Activated CD8-positive, alpha-beta T cell treated with anti-CD3 and anti-CD28 coated beads for 36 hours (primary cell): ENCODE measurements around the gene RNF157. TPM values are rescaled to one million over a fixed set of nuclear protein-coding genes. Genes with fewer than 3 reads are reported as not detected.

Experiments
- ATAC-seq: fragments of 200-7000 bp; cut with Tn5 transposase; one replicate; pipeline ENCODE4 v1.10.0; 2021; ENCODE audit warnings: mild to moderate bottlenecking, moderate library complexity
- CTCF ChIA-PET: fragments of 350-600 bp; sonication (Branson Sonifier 250); formaldehyde crosslinking; loops from one replicate; lab custom pipeline; 2021; ENCODE audit warnings: antibody characterized with exemption; lab: Charles Lee
- POLR2A ChIA-PET: fragments of 350-600 bp; sonication (Branson Sonifier 250); formaldehyde crosslinking; loops from one replicate; lab custom pipeline; 2021; ENCODE audit warnings: antibody characterized with exemption; lab: Charles Lee
- DNase-seq: peaks from one replicate; pipeline ENCODE4 v3.0.0-alpha.2; 2020
- H3K27ac Mint-ChIP-seq: one replicate; pipeline ENCODE4 v1.8.0; 2021; ENCODE audit warnings: mild to moderate bottlenecking, mixed read lengths
- H3K27me3 Mint-ChIP-seq: one replicate; pipeline ENCODE4 v1.8.0; 2021; ENCODE audit warnings: mixed read lengths
- H3K36me3 Mint-ChIP-seq: one replicate; pipeline ENCODE4 v1.8.0; 2021; ENCODE audit warnings: low read depth, mixed read lengths
- H3K4me1 Mint-ChIP-seq: one replicate; pipeline ENCODE4 v1.8.0; 2021; ENCODE audit warnings: low read depth, mixed read lengths
- H3K4me3 Mint-ChIP-seq: one replicate; pipeline ENCODE4 v1.8.0; 2021; ENCODE audit warnings: mild to moderate bottlenecking, moderate library complexity, mixed read lengths
- H3K9me3 Mint-ChIP-seq: one replicate; pipeline ENCODE4 v1.8.0; 2021; ENCODE audit warnings: mixed read lengths
- intact Hi-C: fragments of 100-400 bp; cut with micrococcal nuclease; formaldehyde crosslinking; loops from one replicate; pipeline ENCODE4 v1.10.0; 2022
- total RNA-seq, 2 experiments: library from RNA; stranded (reverse); gene quantifications; one replicate each; pipeline ENCODE4 v1.2.3, GENCODE V29; 2021
- TF ChIP-seq, protein P1 (sequence below): fragments of 200-600 bp; IDR thresholded peaks from one replicate; pipeline ENCODE4 v1.8.0; 2022; ENCODE audit warnings: antibody characterized with exemption, mild to moderate bottlenecking

The RNF157 gene
- total RNA-seq, 2 experiments from 2014 or later: 37.2 to 44.5 TPM

GRCh38 chr17:76237859-76238313, 2.4 kb downstream of the RNF157 start:
- peaks cover 56% of the 10 kb centered on the region for H3K4me1 Mint-ChIP-seq
- peak overlapping the region; percentile 78 for H3K4me3 Mint-ChIP-seq
- H3K36me3 Mint-ChIP-seq: peaks cover 12% of the 10 kb centered on the region
- H3K27me3 Mint-ChIP-seq: no peaks in the 10 kb centered on the region
- peaks cover 2% of the 10 kb centered on the region for H3K9me3 Mint-ChIP-seq
- DNase-seq (no peak), ATAC-seq (no peak)
- ChIA-PET CTCF (interaction anchor here (0.9 to 2.7 kb wide), 9 partner anchors 33 to 117 kb away, joined by 3 to 9 read pairs (median 4); no protein-coding TSS in a partner anchor), POLR2A (interaction anchor here (0.8 to 29.4 kb wide), 6 partner anchors 9 to 45 kb away, joined by 3 to 960 read pairs (median 4); partner anchors contain the start of gene UBALD2)
- intact Hi-C loops: no loop called here
- H3K27ac Mint-ChIP-seq: peak overlapping the region; percentile 32
- TF ChIP-seq, protein P1, sequence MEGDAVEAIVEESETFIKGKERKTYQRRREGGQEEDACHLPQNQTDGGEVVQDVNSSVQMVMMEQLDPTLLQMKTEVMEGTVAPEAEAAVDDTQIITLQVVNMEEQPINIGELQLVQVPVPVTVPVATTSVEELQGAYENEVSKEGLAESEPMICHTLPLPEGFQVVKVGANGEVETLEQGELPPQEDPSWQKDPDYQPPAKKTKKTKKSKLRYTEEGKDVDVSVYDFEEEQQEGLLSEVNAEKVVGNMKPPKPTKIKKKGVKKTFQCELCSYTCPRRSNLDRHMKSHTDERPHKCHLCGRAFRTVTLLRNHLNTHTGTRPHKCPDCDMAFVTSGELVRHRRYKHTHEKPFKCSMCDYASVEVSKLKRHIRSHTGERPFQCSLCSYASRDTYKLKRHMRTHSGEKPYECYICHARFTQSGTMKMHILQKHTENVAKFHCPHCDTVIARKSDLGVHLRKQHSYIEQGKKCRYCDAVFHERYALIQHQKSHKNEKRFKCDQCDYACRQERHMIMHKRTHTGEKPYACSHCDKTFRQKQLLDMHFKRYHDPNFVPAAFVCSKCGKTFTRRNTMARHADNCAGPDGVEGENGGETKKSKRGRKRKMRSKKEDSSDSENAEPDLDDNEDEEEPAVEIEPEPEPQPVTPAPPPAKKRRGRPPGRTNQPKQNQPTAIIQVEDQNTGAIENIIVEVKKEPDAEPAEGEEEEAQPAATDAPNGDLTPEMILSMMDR: no peak

DNA sequence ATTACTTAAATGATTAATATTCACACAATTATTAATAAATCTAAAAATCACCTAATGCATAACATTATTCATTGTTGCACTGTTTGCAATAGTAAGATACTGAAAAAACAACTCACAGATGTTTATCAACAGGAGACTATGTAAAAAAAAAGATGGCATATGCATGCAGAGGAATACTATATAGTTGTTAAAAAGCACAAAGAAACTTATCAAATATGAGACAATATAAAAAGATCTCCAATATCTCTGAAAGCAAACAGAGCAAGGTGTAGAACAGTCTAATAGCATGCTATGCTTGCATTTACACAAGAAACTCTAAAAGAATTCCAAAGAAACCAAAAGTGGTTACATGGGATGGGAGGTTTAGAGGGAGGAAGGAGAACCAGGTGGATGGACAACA, 3.7 kb downstream of the RNF157 start:
- CTCF ChIA-PET: interaction anchor here (1.0 to 1.2 kb wide), 2 partner anchors 43 to 47 kb away, joined by 3 to 5 read pairs; no protein-coding TSS in a partner anchor
- ATAC-seq (no peak), DNase-seq (no peak)
- Mint-ChIP-seq H3K36me3 (peaks cover 12% of the 10 kb centered on the region), H3K4me3 (no peak overlapping the region), H3K27ac (no peak overlapping the region), H3K9me3 (peaks cover 2% of the 10 kb centered on the region), H3K4me1 (peaks cover 59% of the 10 kb centered on the region), H3K27me3 (no peaks in the 10 kb centered on the region)
- TF ChIP-seq, protein P1: no peak
- intact Hi-C loops: no loop called here
- POLR2A ChIA-PET: interaction anchor here (1.5 to 29.4 kb wide), 2 partner anchors 30 to 81 kb away, joined by 5 to 960 read pairs; partner anchors contain the start of gene UBALD2

- ATAC-seq (no peak), DNase-seq (no peak)
- intact Hi-C loops: no loop called here
- CTCF ChIA-PET: interaction anchor here (1.0 to 1.2 kb wide), 2 partner anchors 44 to 46 kb away, joined by 3 to 5 read pairs; no protein-coding TSS in a partner anchor
- Mint-ChIP-seq H3K27me3 (no peaks in the 10 kb centered on the region), H3K4me1 (peaks cover 55% of the 10 kb centered on the region), H3K4me3 (no peak overlapping the region), H3K27ac (no peak overlapping the region), H3K36me3 (peaks cover 12% of the 10 kb centered on the region), H3K9me3 (peaks cover 2% of the 10 kb centered on the region)
- TF ChIP-seq, protein P1: no peak
- POLR2A ChIA-PET: interaction anchor here (0.9 to 1.1 kb wide), 2 partner anchors 24 to 36 kb away, joined by 3 to 4 read pairs; no protein-coding TSS in a partner anchor
Measured at GRCh38 chr17:76235883-76236282, 4.4 kb downstream of the RNF157 start.

DNA sequence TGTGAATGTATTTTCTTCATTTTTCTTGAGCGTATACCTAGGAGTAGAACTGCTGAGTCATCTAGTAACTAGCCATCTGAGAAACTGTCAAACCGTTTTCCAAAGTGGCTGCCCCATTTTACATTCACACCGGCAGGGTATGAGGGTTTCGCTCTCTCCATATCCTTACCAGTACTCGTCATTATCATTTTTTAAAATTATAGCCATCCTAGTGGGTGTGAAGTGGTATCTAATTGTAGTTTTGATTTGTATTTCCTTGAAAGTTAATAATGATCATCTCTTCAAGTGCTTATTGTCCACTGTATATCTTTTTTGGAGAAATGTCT, 6.0 kb downstream of the RNF157 start:
- TF ChIP-seq, protein P1: no peak

More for the DNA sequence above, 6.0 kb downstream of the RNF157 start:
- no peak for DNase-seq
- peak overlapping the region; percentile 67 for H3K27ac Mint-ChIP-seq
- H3K9me3 Mint-ChIP-seq: peaks cover 2% of the 10 kb centered on the region
- H3K4me1 Mint-ChIP-seq: peaks cover 59% of the 10 kb centered on the region
- ATAC-seq: peak; percentile 40
- intact Hi-C loops: no loop called here
- ChIA-PET POLR2A (interaction anchor here (1.0 to 1.2 kb wide), 3 partner anchors 11 to 34 kb away, joined by 3 to 6 read pairs (median 3); partner anchors contain the start of gene UBALD2), CTCF (interaction anchor here (1.1 kb wide), 2 partner anchors 13 to 17 kb away, joined by 3 read pairs; no protein-coding TSS in a partner anchor)
- peaks cover 20% of the 10 kb centered on the region for H3K36me3 Mint-ChIP-seq
- H3K4me3 Mint-ChIP-seq: no peak overlapping the region
- no peaks in the 10 kb centered on the region for H3K27me3 Mint-ChIP-seq
